ENCODE data around the gene C13orf46.
"Not testable (repeated sequence)": the region's sequence is repeated elsewhere in the genome, so short reads cannot be mapped to it uniquely, and the experiment has no call there.

C13orf46 gene

GRCh38 chr13:113920606-113921286 lies 53.1 kb downstream of the C13orf46 start:
- DNase-seq: peak in 1 of 2 donors; percentile 9

- no peak for DNase-seq
These were observed 53.9 kb downstream of the C13orf46 start for GRCh38 chr13:113919761-113920559.

- DNase-seq: no peak
These were observed 54.7 kb downstream of the C13orf46 start for GRCh38 chr13:113918981-113919701.

- no peak for DNase-seq
These were observed 55.3 kb downstream of the C13orf46 start for GRCh38 chr13:113918580-113918979.

- DNase-seq: no peak
These were observed 56.1 kb downstream of the C13orf46 start for GRCh38 chr13:113917594-113918371.

- no peak for DNase-seq
These were observed 56.8 kb downstream of the C13orf46 start for GRCh38 chr13:113917096-113917495.

GRCh38 chr13:113916330-113916815 lies 57.5 kb downstream of the C13orf46 start:
- DNase-seq: no peak

- no peak for DNase-seq
These were observed 58.0 kb downstream of the C13orf46 start for GRCh38 chr13:113915786-113916329.

GRCh38 chr13:113915012-113915763 lies 58.7 kb downstream of the C13orf46 start:
- no peak for DNase-seq

GRCh38 chr13:113914333-113915011 lies 59.4 kb downstream of the C13orf46 start:
- DNase-seq: no peak

GRCh38 chr13:113913838-113914237 lies 60.0 kb downstream of the C13orf46 start:
- DNase-seq: not testable (repeated sequence)

GRCh38 chr13:113913408-113913807 lies 60.5 kb downstream of the C13orf46 start:
- DNase-seq: not testable (repeated sequence)

- DNase-seq: no peak
These were observed 61.3 kb downstream of the C13orf46 start for GRCh38 chr13:113912596-113912995.

- no peak for DNase-seq
These were observed 66.0 kb downstream of the C13orf46 start for GRCh38 chr13:113907635-113908617.

- DNase-seq: no peak
These were observed 67.3 kb downstream of the C13orf46 start for GRCh38 chr13:113906571-113906970.

- no peak for DNase-seq
These were observed 67.9 kb downstream of the C13orf46 start for GRCh38 chr13:113905942-113906341.

- no peak for DNase-seq
These were observed 68.9 kb downstream of the C13orf46 start for GRCh38 chr13:113905018-113905417.

- peak in 1 of 2 donors; percentile 42 for DNase-seq
These were observed 69.5 kb downstream of the C13orf46 start for GRCh38 chr13:113904411-113904810.

GRCh38 chr13:113903912-113904311 lies 70.0 kb downstream of the C13orf46 start:
- DNase-seq: no peak
